Pons (tissue), 1 donor: ENCODE measurements around the gene TPI1.
"Not testable (repeated sequence)": the region's sequence is repeated elsewhere in the genome, so short reads cannot be mapped to it uniquely, and the experiment has no call there.

ENCODE experiments used
- DNase-seq: peaks from one replicate; pipeline ENCODE4 v3.0.0-alpha.2; 2016; ENCODE audit warnings: low spot score

TPI1 gene

GRCh38 chr12:6869049-6870021 is 2.0 kb downstream of the TPI1 start:
- DNase-seq = peak; percentile 81

- not testable (repeated sequence) for DNase-seq
Observed at GRCh38 chr12:6870304-6870703, 3.0 kb downstream of the TPI1 start.

GRCh38 chr12:6871052-6871957 is 4.0 kb downstream of the TPI1 start:
- no peak for DNase-seq

- peak; percentile 77 for DNase-seq
Observed at GRCh38 chr12:6872073-6873048, 5.0 kb downstream of the TPI1 start.

- DNase-seq = peak; percentile 91
Observed at GRCh38 chr12:6873094-6874014, 6.0 kb downstream of the TPI1 start, which contains the start of gene SPSB2. Gene SPSB2, minus strand, starts transcription at chr12:6873303. Its CDS starts 402 bp downstream, at chr12:6872901.

- DNase-seq = not testable (repeated sequence)
Observed at GRCh38 chr12:6874015-6874368, 6.7 kb downstream of the TPI1 start.

GRCh38 chr12:6879824-6880223 is 12.5 kb downstream of the TPI1 start:
- not testable (repeated sequence) for DNase-seq

- no peak for DNase-seq
Observed at GRCh38 chr12:6883252-6883651, 15.9 kb downstream of the TPI1 start.

GRCh38 chr12:6883683-6884082 is 16.4 kb downstream of the TPI1 start:
- no peak for DNase-seq

- DNase-seq = no peak
Observed at GRCh38 chr12:6884539-6884938, 17.2 kb downstream of the TPI1 start.

- DNase-seq = not testable (repeated sequence)
Observed at GRCh38 chr12:6886206-6886999, 19.1 kb downstream of the TPI1 start.

- no peak for DNase-seq
Observed at GRCh38 chr12:6887460-6887859, 20.1 kb downstream of the TPI1 start.

GRCh38 chr12:6888360-6888759 is 21.0 kb downstream of the TPI1 start:
- DNase-seq = no peak

GRCh38 chr12:6888794-6889193 is 21.5 kb downstream of the TPI1 start:
- DNase-seq = not testable (repeated sequence)

- not testable (repeated sequence) for DNase-seq
Observed at GRCh38 chr12:6889775-6890573, 22.6 kb downstream of the TPI1 start.

GRCh38 chr12:6890789-6891645 is 23.7 kb downstream of the TPI1 start:
- peak; percentile 94 for DNase-seq

- no peak for DNase-seq
Observed at GRCh38 chr12:6891646-6892001, 24.3 kb downstream of the TPI1 start.

GRCh38 chr12:6892683-6893082 is 25.4 kb downstream of the TPI1 start:
- not testable (repeated sequence) for DNase-seq
